ACC112 (cell line): Measurements from ENCODE around the gene ST6GAL1.

Source experiments
- H2AFZ ChIP-seq: fragments of 200-600 bp; sonication (generic); one replicate; pipeline ENCODE4 v1.6.0; 2017; ENCODE audit warnings: antibody characterized with exemption, low read length; ENCODE audit not compliant: unreplicated experiment
- H3K27ac ChIP-seq: fragments of 200-600 bp; sonication (generic); 2 replicates; pipeline ENCODE4 v1.5.1; 2014; ENCODE audit warnings: low read depth, mild to moderate bottlenecking, antibody characterized with exemption, low read length, moderate library complexity
- H3K27me3 ChIP-seq: fragments of 200-600 bp; sonication (generic); 2 replicates; pipeline ENCODE4 v1.6.1; 2014; ENCODE audit warnings: mild to moderate bottlenecking, antibody characterized with exemption, low read length, moderate library complexity, mixed read lengths; ENCODE audit not compliant: insufficient read depth
- H3K36me3 ChIP-seq: fragments of 200-600 bp; sonication (generic); 2 replicates; pipeline ENCODE4 v1.6.1; 2016; ENCODE audit warnings: mild to moderate bottlenecking, antibody characterized with exemption, low read length, moderate library complexity, mixed read lengths; ENCODE audit not compliant: insufficient read depth
- H3K4me1 ChIP-seq: fragments of 200-600 bp; sonication (generic); one replicate; pipeline ENCODE4 v1.6.1; 2016; ENCODE audit warnings: low read length, mixed read lengths; ENCODE audit not compliant: insufficient read depth, unreplicated experiment, control insufficient read depth
- H3K4me3 ChIP-seq: fragments of 200-600 bp; sonication (generic); 2 replicates; pipeline ENCODE4 v1.5.1; 2014; ENCODE audit warnings: mild to moderate bottlenecking, low read depth, low read length
- H3K79me2 ChIP-seq: fragments of 200-600 bp; sonication (generic); one replicate; pipeline ENCODE4 v1.6.0; 2016; ENCODE audit warnings: low read length; ENCODE audit not compliant: control insufficient read depth, unreplicated experiment, insufficient read depth

ST6GAL1 gene

GRCh38 chr3:187080799-187081450 is 150.6 kb downstream of the ST6GAL1 start:
- H3K79me2 ChIP-seq = no peaks in the 10 kb centered on the region
- no peaks in the 10 kb centered on the region for H3K36me3 ChIP-seq
- H3K27ac ChIP-seq = no peak overlapping the region
- H3K4me1 ChIP-seq = no peaks in the 10 kb centered on the region
- H3K27me3 ChIP-seq = no peaks in the 10 kb centered on the region
- H3K4me3 ChIP-seq = no peak overlapping the region
- H2AFZ ChIP-seq = no peak overlapping the region

GRCh38 chr3:187082758-187083375 is 152.5 kb downstream of the ST6GAL1 start:
- Histone ChIP-seq H2AFZ (no peak overlapping the region), H3K4me3 (no peak overlapping the region), H3K4me1 (no peaks in the 10 kb centered on the region), H3K27ac (no peak overlapping the region), H3K27me3 (no peaks in the 10 kb centered on the region), H3K36me3 (no peaks in the 10 kb centered on the region), H3K79me2 (no peaks in the 10 kb centered on the region)

GRCh38 chr3:187084126-187084525 is 153.8 kb downstream of the ST6GAL1 start:
- H3K27me3 ChIP-seq = no peaks in the 10 kb centered on the region
- no peak overlapping the region for H3K27ac ChIP-seq
- H2AFZ ChIP-seq = no peak overlapping the region
- H3K4me3 ChIP-seq = no peak overlapping the region
- H3K36me3 ChIP-seq = no peaks in the 10 kb centered on the region
- no peaks in the 10 kb centered on the region for H3K4me1 ChIP-seq
- H3K79me2 ChIP-seq = no peaks in the 10 kb centered on the region

DNA sequence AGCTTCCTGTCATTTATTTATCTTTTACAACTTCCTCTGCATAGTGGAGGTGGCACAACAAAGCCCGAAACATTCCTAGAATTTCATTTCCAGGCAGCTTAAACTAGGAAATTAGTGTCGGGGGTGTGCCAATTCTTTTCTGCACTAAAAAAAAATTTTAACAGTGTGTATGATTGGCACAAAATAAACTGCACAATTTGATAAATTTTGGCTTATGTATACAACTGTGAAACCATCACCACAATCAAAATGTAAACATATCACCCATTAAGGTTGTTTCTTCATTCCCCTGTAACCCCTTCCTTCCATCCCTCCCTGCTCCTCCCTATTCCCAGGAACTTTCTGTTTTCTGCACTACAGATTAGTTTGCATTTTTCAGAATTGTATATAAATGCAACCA is 154.3 kb downstream of the ST6GAL1 start:
- Histone ChIP-seq H3K27me3 (no peaks in the 10 kb centered on the region), H3K4me1 (no peaks in the 10 kb centered on the region), H3K79me2 (no peaks in the 10 kb centered on the region), H2AFZ (no peak overlapping the region), H3K27ac (no peak overlapping the region), H3K4me3 (no peak overlapping the region), H3K36me3 (no peaks in the 10 kb centered on the region)

DNA sequence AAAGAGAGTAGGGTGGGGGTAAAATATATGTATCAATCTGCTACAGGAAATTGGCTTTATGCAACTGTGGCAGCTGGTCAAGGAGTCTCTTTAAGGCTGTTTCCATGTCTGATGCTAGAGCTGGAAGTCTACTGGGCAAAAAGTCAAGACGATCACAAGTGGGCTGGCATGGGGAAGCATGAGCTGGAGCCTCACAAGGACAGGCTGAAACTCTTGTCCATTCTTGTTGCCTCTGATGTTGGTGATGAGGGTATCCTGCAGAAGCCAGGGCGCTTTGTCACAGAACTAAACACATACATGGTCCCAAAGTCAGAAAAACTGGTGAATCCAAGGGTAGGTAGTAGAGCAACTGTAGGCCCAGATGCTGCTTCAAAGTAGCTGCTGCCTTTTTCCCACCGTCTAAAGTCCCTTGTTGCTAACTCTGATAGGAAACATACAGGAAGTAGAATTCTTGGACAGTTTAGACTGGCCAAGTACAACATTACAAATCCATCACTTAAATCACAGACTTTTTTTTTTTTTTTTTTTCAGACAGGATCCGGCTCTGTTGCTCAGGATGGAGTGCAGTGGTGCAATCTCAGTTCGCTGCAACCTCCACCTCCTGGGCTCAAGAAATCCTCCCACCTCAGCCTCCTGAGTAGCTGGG is 154.8 kb downstream of the ST6GAL1 start:
- no peak overlapping the region for H3K27ac ChIP-seq
- no peaks in the 10 kb centered on the region for H3K36me3 ChIP-seq

GRCh38 chr3:187085933-187086332 is 155.6 kb downstream of the ST6GAL1 start:
- H2AFZ ChIP-seq = no peak overlapping the region
- no peak overlapping the region for H3K4me3 ChIP-seq
- H3K36me3 ChIP-seq = no peaks in the 10 kb centered on the region
- no peaks in the 10 kb centered on the region for H3K27me3 ChIP-seq
- no peak overlapping the region for H3K27ac ChIP-seq
- no peaks in the 10 kb centered on the region for H3K4me1 ChIP-seq
- no peaks in the 10 kb centered on the region for H3K79me2 ChIP-seq

More for the DNA sequence above, 154.8 kb downstream of the ST6GAL1 start:
- Histone ChIP-seq H2AFZ (no peak overlapping the region), H3K27me3 (no peaks in the 10 kb centered on the region), H3K4me3 (no peak overlapping the region), H3K79me2 (no peaks in the 10 kb centered on the region), H3K4me1 (no peaks in the 10 kb centered on the region)

GRCh38 chr3:187086831-187087230 is 156.5 kb downstream of the ST6GAL1 start:
- Histone ChIP-seq H3K27ac (no peak overlapping the region), H3K4me1 (no peaks in the 10 kb centered on the region), H2AFZ (no peak overlapping the region), H3K79me2 (no peaks in the 10 kb centered on the region), H3K4me3 (no peak overlapping the region), H3K36me3 (no peaks in the 10 kb centered on the region), H3K27me3 (no peaks in the 10 kb centered on the region)

- no peak overlapping the region for H2AFZ ChIP-seq
- H3K36me3 ChIP-seq = no peaks in the 10 kb centered on the region
- no peak overlapping the region for H3K27ac ChIP-seq
- H3K79me2 ChIP-seq = no peaks in the 10 kb centered on the region
- no peak overlapping the region for H3K4me3 ChIP-seq
- H3K4me1 ChIP-seq = no peaks in the 10 kb centered on the region
- no peaks in the 10 kb centered on the region for H3K27me3 ChIP-seq
Observed at GRCh38 chr3:187088701-187089100, 158.4 kb downstream of the ST6GAL1 start.

- H3K4me3 ChIP-seq = no peak overlapping the region
- H3K27ac ChIP-seq = no peak overlapping the region
- no peaks in the 10 kb centered on the region for H3K4me1 ChIP-seq
- no peaks in the 10 kb centered on the region for H3K79me2 ChIP-seq
- no peak overlapping the region for H2AFZ ChIP-seq
- no peaks in the 10 kb centered on the region for H3K36me3 ChIP-seq
- H3K27me3 ChIP-seq = no peaks in the 10 kb centered on the region
Observed at GRCh38 chr3:187093320-187093719, 163.0 kb downstream of the ST6GAL1 start.

GRCh38 chr3:187098923-187099512 is 168.7 kb downstream of the ST6GAL1 start:
- Histone ChIP-seq H3K4me3 (no peak overlapping the region), H3K4me1 (peaks cover 12% of the 10 kb centered on the region), H3K79me2 (no peaks in the 10 kb centered on the region), H2AFZ (no peak overlapping the region), H3K27me3 (no peaks in the 10 kb centered on the region), H3K36me3 (no peaks in the 10 kb centered on the region), H3K27ac (no peak overlapping the region)
